Neuronal stem cell (in vitro differentiated cells): ENCODE data around the gene CADM2.
A peak's percentile ranks its signal among the peaks of the same experiment; 100 is the strongest.

Source experiments
- DNase-seq: peaks from one replicate; pipeline ENCODE4 v3.0.0-alpha.2; 2013; ENCODE audit warnings: low spot score
- H2AFZ ChIP-seq: one replicate; pipeline ENCODE4 v1.6.1; 2013; ENCODE audit warnings: mild to moderate bottlenecking, low read length, inconsistent platforms
- H2AK5ac ChIP-seq: 2 replicates; pipeline ENCODE4 v1.6.1; 2013; ENCODE audit warnings: low read depth, mild to moderate bottlenecking, inconsistent platforms, low read length, moderate library complexity, mixed read lengths
- H2BK120ac ChIP-seq: 2 replicates; pipeline ENCODE4 v1.6.1; 2013; ENCODE audit warnings: low read depth, mild to moderate bottlenecking, inconsistent platforms, low read length, moderate library complexity, mixed read lengths
- H2BK12ac ChIP-seq: one replicate; pipeline ENCODE4 v1.6.1; 2013; ENCODE audit warnings: low read length, inconsistent platforms
- H2BK15ac ChIP-seq: 2 replicates; pipeline ENCODE4 v1.6.1; 2013; ENCODE audit warnings: mild to moderate bottlenecking, low read length, inconsistent platforms, mixed read lengths
- H2BK5ac ChIP-seq: one replicate; pipeline ENCODE4 v1.6.1; 2013; ENCODE audit warnings: inconsistent platforms, mild to moderate bottlenecking, low read length, moderate library complexity
- H3K14ac ChIP-seq: one replicate; pipeline ENCODE4 v1.6.1; 2013; ENCODE audit warnings: low read length, inconsistent platforms
- H3K18ac ChIP-seq: 2 replicates; pipeline ENCODE4 v1.6.1; 2013; ENCODE audit warnings: low read length, inconsistent platforms
- H3K23ac ChIP-seq: 2 replicates; pipeline ENCODE4 v1.6.1; 2013; ENCODE audit warnings: low read depth, mild to moderate bottlenecking, mixed read lengths, low read length, inconsistent platforms; ENCODE audit not compliant: poor library complexity
- H3K27ac ChIP-seq: replicated peaks from 3 replicates; pipeline ENCODE4 v1.5.1; 2013; ENCODE audit warnings: low read length, inconsistent platforms
- H3K27me3 ChIP-seq, 3 experiments: 2 replicates each; pipeline ENCODE4 v1.6.1; 2013; ENCODE audit warnings: low read length in 3 of 3, mild to moderate bottlenecking in 2 of 3, inconsistent platforms in 1 of 3, low read depth in 1 of 3, mixed read lengths in 1 of 3, moderate library complexity in 1 of 3; ENCODE audit not compliant: control insufficient read depth in 3 of 3, insufficient read depth in 3 of 3
- H3K36me3 ChIP-seq, 2 donors: replicated peaks in 1 of 2; 2 replicates each; pipeline ENCODE4 v1.6.1; 2013; ENCODE audit warnings: low read length in 2 of 2; ENCODE audit not compliant: control insufficient read depth in 2 of 2, insufficient read depth in 2 of 2
- H3K4ac ChIP-seq: 2 replicates; pipeline ENCODE4 v1.6.1; 2013; ENCODE audit warnings: inconsistent platforms, mild to moderate bottlenecking, low read length, moderate library complexity
- H3K4me1 ChIP-seq, 2 donors: 1 replicate in 1 of 2; 2 replicates in 1 of 2; pipeline ENCODE4 v1.6.1; 2013; ENCODE audit warnings: low read length in 2 of 2, low read depth in 1 of 2; ENCODE audit not compliant: control insufficient read depth in 2 of 2, insufficient read depth in 1 of 2
- H3K4me2 ChIP-seq: one replicate; pipeline ENCODE4 v1.6.1; 2013; ENCODE audit warnings: mild to moderate bottlenecking, low read length, inconsistent platforms; ENCODE audit not compliant: insufficient read depth, poor library complexity, severe bottlenecking
- H3K4me3 ChIP-seq, 2 donors: 2 replicates each; pipeline ENCODE4 v1.5.1; 2013; ENCODE audit warnings: low read length in 2 of 2, mild to moderate bottlenecking in 2 of 2, inconsistent platforms in 1 of 2, moderate library complexity in 1 of 2
- H3K79me1 ChIP-seq: one replicate; pipeline ENCODE4 v1.6.1; 2013; ENCODE audit warnings: low read depth, mild to moderate bottlenecking, inconsistent platforms, low read length, moderate library complexity
- H3K9ac ChIP-seq: one replicate; pipeline ENCODE4 v1.6.1; 2013; ENCODE audit warnings: mild to moderate bottlenecking, low read depth, low read length, inconsistent platforms; ENCODE audit not compliant: poor library complexity
- H3K9me3 ChIP-seq, 2 donors: replicated peaks in 1 of 2; 2 replicates each; pipeline versions ENCODE3 to v1.6.1; 2013; ENCODE audit warnings: low read length in 2 of 2, mild to moderate bottlenecking in 2 of 2, inconsistent platforms in 1 of 2, low read depth in 1 of 2, mixed read lengths in 1 of 2, moderate library complexity in 1 of 2; ENCODE audit not compliant: control insufficient read depth in 2 of 2, insufficient read depth in 1 of 2
- H4K8ac ChIP-seq: one replicate; pipeline ENCODE4 v1.6.1; 2013; ENCODE audit warnings: low read depth, mild to moderate bottlenecking, inconsistent platforms, low read length, moderate library complexity
- H4K91ac ChIP-seq: one replicate; pipeline ENCODE4 v1.6.1; 2013; ENCODE audit warnings: low read length, low read depth, mild to moderate bottlenecking, inconsistent platforms; ENCODE audit not compliant: poor library complexity
- WGBS, 2 donors: extraction: QIAGEN DNeasy Blood & Tissue Kit; methylation state at CpG; one replicate each; pipeline ENCODE4 v1.1.7; 2013; ENCODE audit warnings: missing lambda C conversion rate in 2 of 2, mixed read lengths in 1 of 2; ENCODE audit not compliant: insufficient read length in 2 of 2, insufficient replicate concordance in 1 of 2; ENCODE audit errors: extremely low coverage in 2 of 2; 5-methylcytosine and 5-hydroxymethylcytosine counted together

The CADM2 gene

GRCh38 chr3:86056032-86056431 lies 1097.2 kb downstream of the CADM2 start:
- no peak for DNase-seq
- WGBS, 2 donors = no CpG with 5 or more reads among the region's 4 CpGs
- Histone ChIP-seq H3K14ac (no peak overlapping the region), H2AK5ac (no peak overlapping the region), H3K27ac (no peak overlapping the region), H3K9ac (no peak overlapping the region), H3K4me1 (peaks cover 0 to 2% of the 10 kb centered on the region in 2 donors), H3K27me3 (no peaks in the 10 kb centered on the region), H2BK5ac (no peak overlapping the region), H4K8ac (no peak overlapping the region), H2BK15ac (no peak overlapping the region), H3K9me3 (no peaks in the 10 kb centered on the region), H3K36me3 (no peaks in the 10 kb centered on the region), H3K18ac (no peak overlapping the region), H3K4me3 (no peak overlapping the region), H2BK120ac (no peak overlapping the region), H3K23ac (no peak overlapping the region), H2AFZ (no peak overlapping the region), H3K4ac (no peak overlapping the region), H2BK12ac (no peak overlapping the region), H3K79me1 (no peaks in the 10 kb centered on the region), H3K4me2 (no peak overlapping the region), H4K91ac (no peak overlapping the region)

GRCh38 chr3:86056962-86057361 lies 1098.2 kb downstream of the CADM2 start:
- H3K14ac ChIP-seq = no peak overlapping the region
- H3K9me3 ChIP-seq = no peaks in the 10 kb centered on the region
- no peak overlapping the region for H2BK15ac ChIP-seq
- H4K8ac ChIP-seq = no peak overlapping the region
- WGBS, 2 donors = no CpG with 5 or more reads among the region's 5 CpGs
- H2BK120ac ChIP-seq = no peak overlapping the region
- no peaks in the 10 kb centered on the region for H3K36me3 ChIP-seq
- no peak overlapping the region for H2BK5ac ChIP-seq
- H2AK5ac ChIP-seq = no peak overlapping the region
- no peak overlapping the region for H3K4me3 ChIP-seq
- H3K4me1 ChIP-seq = no peaks in the 10 kb centered on the region
- no peak overlapping the region for H3K9ac ChIP-seq
- no peaks in the 10 kb centered on the region for H3K79me1 ChIP-seq
- no peak overlapping the region for H3K23ac ChIP-seq
- H3K27ac ChIP-seq = no peak overlapping the region
- no peaks in the 10 kb centered on the region for H3K27me3 ChIP-seq
- H2AFZ ChIP-seq = no peak overlapping the region
- no peak for DNase-seq
- H3K4ac ChIP-seq = no peak overlapping the region
- H4K91ac ChIP-seq = no peak overlapping the region
- H3K4me2 ChIP-seq = no peak overlapping the region
- H2BK12ac ChIP-seq = no peak overlapping the region
- no peak overlapping the region for H3K18ac ChIP-seq

GRCh38 chr3:86073799-86074198 lies 1115.0 kb downstream of the CADM2 start:
- no peak overlapping the region for H2BK5ac ChIP-seq
- no peak overlapping the region for H3K9ac ChIP-seq
- WGBS, 2 donors = no CpG with 5 or more reads among the region's 2 CpGs
- H4K8ac ChIP-seq = no peak overlapping the region
- H4K91ac ChIP-seq = no peak overlapping the region
- H2AK5ac ChIP-seq = no peak overlapping the region
- no peaks in the 10 kb centered on the region for H3K27me3 ChIP-seq
- no peak overlapping the region for H3K27ac ChIP-seq
- H3K4me2 ChIP-seq = no peak overlapping the region
- H2BK15ac ChIP-seq = no peak overlapping the region
- no peaks in the 10 kb centered on the region for H3K9me3 ChIP-seq
- no peak overlapping the region for H2AFZ ChIP-seq
- H3K23ac ChIP-seq = no peak overlapping the region
- no peaks in the 10 kb centered on the region for H3K36me3 ChIP-seq
- H3K4me1 ChIP-seq = no peaks in the 10 kb centered on the region
- H3K18ac ChIP-seq = no peak overlapping the region
- no peaks in the 10 kb centered on the region for H3K79me1 ChIP-seq
- H3K14ac ChIP-seq = no peak overlapping the region
- no peak overlapping the region for H2BK12ac ChIP-seq
- no peak overlapping the region for H2BK120ac ChIP-seq
- no peak overlapping the region for H3K4me3 ChIP-seq
- no peak overlapping the region for H3K4ac ChIP-seq
- no peak for DNase-seq

- H2BK120ac ChIP-seq = no peak overlapping the region
- H4K8ac ChIP-seq = no peak overlapping the region
- no peak overlapping the region for H2BK5ac ChIP-seq
- no peak overlapping the region for H2AK5ac ChIP-seq
- H3K9ac ChIP-seq = no peak overlapping the region
- H3K4me3 ChIP-seq = no peak overlapping the region
- H3K23ac ChIP-seq = no peak overlapping the region
- no peak overlapping the region for H3K4me2 ChIP-seq
- no peaks in the 10 kb centered on the region for H3K36me3 ChIP-seq
- no peak overlapping the region for H3K4ac ChIP-seq
- no peaks in the 10 kb centered on the region for H3K79me1 ChIP-seq
- no peak overlapping the region for H2BK12ac ChIP-seq
- no peak for DNase-seq
- no peak overlapping the region for H4K91ac ChIP-seq
- WGBS, 2 donors = 100% methylated on average over 2 of the region's 6 CpGs; no CpG with 5 or more reads in 1 of the 2 donors
- H2BK15ac ChIP-seq = no peak overlapping the region
- peak overlapping the region; percentile 27 for H2AFZ ChIP-seq
- peaks cover 0 to 18% of the 10 kb centered on the region in 2 donors for H3K9me3 ChIP-seq
- H3K18ac ChIP-seq = no peak overlapping the region
- H3K27me3 ChIP-seq = no peaks in the 10 kb centered on the region
- H3K4me1 ChIP-seq = peaks cover 0 to 7% of the 10 kb centered on the region in 2 donors
- no peak overlapping the region for H3K14ac ChIP-seq
- no peak overlapping the region for H3K27ac ChIP-seq
Observed at GRCh38 chr3:86087160-86087871, 1128.5 kb downstream of the CADM2 start.
